GM12878 (cell line): Measurements from ENCODE around the gene KPNA3. TPM values are rescaled to one million over a fixed set of nuclear protein-coding genes. Genes with fewer than 3 reads are reported as not detected.
"Not testable (repeated sequence)": the region's sequence is repeated elsewhere in the genome, so short reads cannot be mapped to it uniquely, and the experiment has no call there.

Source experiments
- ATAC-seq: fragments of 200-7000 bp; cut with Tn5 transposase; 3 replicates; pipeline ENCODE4 v1.9.1; 2020; ENCODE audit warnings: mild to moderate bottlenecking, moderate library complexity
- BruUV-seq: library from RNA; stranded (reverse); fragments of 400-500 nt; replicated peaks from 2 replicates; lab custom pipeline; 2021; lab: Mats Ljungman, UMichigan
- CTCF ChIA-PET: fragments of 300-600 bp; sonication (Branson Sonifier 250); formaldehyde crosslinking; extraction: SDS; loops from one replicate; lab custom pipeline; 2021; ENCODE audit warnings: inconsistent platforms; lab: Yijun Ruan, JAX
- POLR2A ChIA-PET: fragments of 350-600 bp; formaldehyde crosslinking; extraction: SDS; loops from one replicate; lab custom pipeline; 2021; ENCODE audit warnings: inconsistent platforms; lab: Charles Lee
- RAD21 ChIA-PET: fragments of 300-600 bp; sonication (Branson Sonifier 250); formaldehyde crosslinking; loops from one replicate; lab custom pipeline; 2023; ENCODE audit warnings: antibody characterized with exemption; ENCODE audit not compliant: unreplicated experiment; lab: Charles Lee
- SMC1A ChIA-PET: fragments of 300-600 bp; sonication (Branson Sonifier 250); formaldehyde crosslinking; loops from one replicate; lab custom pipeline; 2023; ENCODE audit not compliant: unreplicated experiment, uncharacterized antibody; lab: Charles Lee
- DNase-seq: peaks from one replicate; pipeline ENCODE4 v3.0.0-alpha.2; 2011; ENCODE audit warnings: low read depth, low spot score
- FAIRE-seq: peaks from 3 replicates; lab custom pipeline; 2011; peaks lifted over from hg19 to GRCh38; lab: Jason Lieb, UNC
- H2AFZ ChIP-seq: 2 replicates; pipeline ENCODE4 v1.6.0; 2011; ENCODE audit warnings: low read depth, low read length, control low read depth; ENCODE audit not compliant: control insufficient read depth
- H3K27ac ChIP-seq: 2 replicates; pipeline ENCODE4 v1.5.1; 2011; ENCODE audit warnings: control low read depth; ENCODE audit not compliant: control insufficient read depth, insufficient read depth
- H3K27me3 ChIP-seq, 2 experiments: replicated peaks in 1 of 2; 2 replicates each; pipeline versions ENCODE4 v1.6.0 to v1.6.1; 2011; ENCODE audit warnings: low read length in 1 of 2; ENCODE audit not compliant: control insufficient read depth in 2 of 2, insufficient read depth in 2 of 2
- H3K36me3 ChIP-seq, 2 experiments: 2 replicates each; pipeline ENCODE4 v1.5.1; 2011; ENCODE audit warnings: low read length in 1 of 2; ENCODE audit not compliant: control insufficient read depth in 2 of 2, insufficient read depth in 2 of 2
- H3K4me1 ChIP-seq: 2 replicates; pipeline ENCODE4 v1.6.1; 2011; ENCODE audit warnings: mild to moderate bottlenecking, low read length, moderate library complexity, mixed read lengths; ENCODE audit not compliant: control insufficient read depth, insufficient read depth
- H3K4me2 ChIP-seq: 2 replicates; pipeline ENCODE4 v1.6.0; 2011; ENCODE audit warnings: control low read depth; ENCODE audit not compliant: control insufficient read depth, insufficient read depth
- H3K4me3 ChIP-seq: fragments of 200-600 bp; sonication (generic); 2 replicates; pipeline ENCODE4 v1.5.1; 2016
- H3K79me2 ChIP-seq: 2 replicates; pipeline ENCODE4 v1.6.0; 2011; ENCODE audit warnings: low read length; ENCODE audit not compliant: control insufficient read depth, insufficient read depth
- H3K9ac ChIP-seq: 2 replicates; pipeline ENCODE4 v1.8.0; 2011; ENCODE audit warnings: low read length, control low read depth, mixed read lengths; ENCODE audit not compliant: control insufficient read depth, insufficient read depth
- H3K9me3 ChIP-seq: replicated peaks from 3 replicates; pipeline ENCODE4 v1.5.1; 2011; ENCODE audit warnings: mild to moderate bottlenecking, low read length; ENCODE audit not compliant: control insufficient read depth, insufficient read depth
- H4K20me1 ChIP-seq: 2 replicates; pipeline ENCODE4 v1.6.0; 2011; ENCODE audit not compliant: control insufficient read depth, insufficient read depth
- HDAC6 ChIP-seq: fragments of 200-600 bp; sonication (generic); IDR thresholded peaks from one replicate; pipeline ENCODE4 v1.8.0; 2017; ENCODE audit warnings: antibody characterized with exemption; ENCODE audit not compliant: unreplicated experiment
- WGBS: methylation state at CpG from one replicate; pipeline ENCODE4 v1.1.6; 2016; ENCODE audit warnings: low lambda C conversion rate; ENCODE audit not compliant: insufficient replicate concordance, insufficient coverage; ENCODE audit errors: missing lambda C conversion rate; 5-methylcytosine and 5-hydroxymethylcytosine counted together
- in situ Hi-C: fragments of 300-500 bp; cut with MboI; formaldehyde crosslinking; loops from 9 replicates; pipeline ENCODE4 v1.14.3; 2018; ENCODE audit warnings: mixed read lengths
- intact Hi-C: fragments of 100-400 bp; cut with micrococcal nuclease; formaldehyde crosslinking; loops from one replicate; pipeline ENCODE4 v1.14.2; 2022; ENCODE audit not compliant: unreplicated experiment
- polyA plus RNA-seq, 11 experiments: library from polyadenylated mRNA; depleted of rRNA in 4 of 11; unstranded in 6 of 11; stranded (reverse) in 5 of 11; fragments of >200 nt; fragmentation: Nextera tagmentation in 4 of 11; fragmentation: Illumina TruSeq in 1 of 11; extraction: Ambion mirVana in 4 of 11; extraction: Trizol in 1 of 11; gene quantifications; 1 replicate in 1 of 11; 2 replicates in 10 of 11; pipeline versions ENCODE4 v1.2.1 to v1.2.3, GENCODE V29; 2011 to 2016; ENCODE audit warnings: inconsistent platforms in 2 of 11, missing spikeins in 2 of 11, low read depth in 1 of 11
- total RNA-seq, 4 experiments: library from RNA; depleted of rRNA in 3 of 4; stranded (reverse); fragments of >200 nt in 3 of 4; fragmentation: Illumina TruSeq in 1 of 4; extraction: Trizol in 1 of 4; gene quantifications; 2 replicates each; pipeline versions ENCODE4 v1.2.1 to v1.2.3, GENCODE V29; 2013 to 2021
- TF ChIP-seq, protein P1 (sequence below): IDR thresholded peaks from 2 replicates; pipeline ENCODE4 v1.6.1; 2012; ENCODE audit warnings: low read depth, low read length, improper control_type of control experiment
- TF ChIP-seq, protein P2 (sequence below): IDR thresholded peaks from 2 replicates; pipeline ENCODE4 v1.6.1; 2011; ENCODE audit warnings: low read depth, mild to moderate bottlenecking, low read length, moderate library complexity, borderline replicate concordance; ENCODE audit errors: extremely low read depth
- TF ChIP-seq, protein P3 (sequence below): fragments of 450-650 bp; IDR thresholded peaks from 2 replicates; pipeline ENCODE4 v1.6.1; 2017; ENCODE audit warnings: mild to moderate bottlenecking

The KPNA3 gene
- total and polyA plus RNA-seq, 10 of the 15 experiments (the other 5 are each of a cell fraction or from before 2014, with no cell fraction given) = 23.3 to 50.5 (median 31.1) TPM

DNA sequence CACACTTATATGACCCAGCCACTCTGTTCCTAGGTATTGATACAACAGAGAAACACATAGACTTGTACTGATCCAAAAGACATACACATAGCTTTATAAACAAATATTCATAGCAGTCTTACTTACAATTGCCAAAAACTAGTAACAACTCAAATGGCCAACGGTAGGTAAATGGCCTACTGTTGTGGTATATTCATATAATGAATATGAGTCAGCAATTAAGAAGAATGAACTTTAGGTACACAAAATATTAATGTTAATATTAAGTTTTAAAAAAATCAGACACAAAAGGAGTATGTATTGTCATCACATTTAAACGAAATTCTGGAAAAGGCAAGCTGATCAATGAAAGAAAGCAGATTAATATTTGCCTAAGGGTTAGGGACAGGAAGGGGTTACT lies 19.7 kb downstream of the KPNA3 start:
- peaks cover 53% of the 10 kb centered on the region for H3K79me2 ChIP-seq
- no peak overlapping the region for H3K4me3 ChIP-seq
- H3K27ac ChIP-seq = no peak overlapping the region
- peaks cover 2% of the 10 kb centered on the region; the same call in 2 of the 3 replicates for H3K9me3 ChIP-seq
- BruUV-seq = no TSS peak
- H3K36me3 ChIP-seq = 0 out of 4 replicates have a peak, but pooled peaks cover 0 to 5% of the 10 kb centered on the region in 2 experiments
- no peak for TF ChIP-seq HDAC6
- TF ChIP-seq, protein P1, sequence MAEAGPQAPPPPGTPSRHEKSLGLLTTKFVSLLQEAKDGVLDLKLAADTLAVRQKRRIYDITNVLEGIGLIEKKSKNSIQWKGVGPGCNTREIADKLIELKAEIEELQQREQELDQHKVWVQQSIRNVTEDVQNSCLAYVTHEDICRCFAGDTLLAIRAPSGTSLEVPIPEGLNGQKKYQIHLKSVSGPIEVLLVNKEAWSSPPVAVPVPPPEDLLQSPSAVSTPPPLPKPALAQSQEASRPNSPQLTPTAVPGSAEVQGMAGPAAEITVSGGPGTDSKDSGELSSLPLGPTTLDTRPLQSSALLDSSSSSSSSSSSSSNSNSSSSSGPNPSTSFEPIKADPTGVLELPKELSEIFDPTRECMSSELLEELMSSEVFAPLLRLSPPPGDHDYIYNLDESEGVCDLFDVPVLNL = no peak
- TF ChIP-seq, protein P2, sequence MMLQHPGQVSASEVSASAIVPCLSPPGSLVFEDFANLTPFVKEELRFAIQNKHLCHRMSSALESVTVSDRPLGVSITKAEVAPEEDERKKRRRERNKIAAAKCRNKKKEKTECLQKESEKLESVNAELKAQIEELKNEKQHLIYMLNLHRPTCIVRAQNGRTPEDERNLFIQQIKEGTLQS = no peak
- TF ChIP-seq, protein P3, sequence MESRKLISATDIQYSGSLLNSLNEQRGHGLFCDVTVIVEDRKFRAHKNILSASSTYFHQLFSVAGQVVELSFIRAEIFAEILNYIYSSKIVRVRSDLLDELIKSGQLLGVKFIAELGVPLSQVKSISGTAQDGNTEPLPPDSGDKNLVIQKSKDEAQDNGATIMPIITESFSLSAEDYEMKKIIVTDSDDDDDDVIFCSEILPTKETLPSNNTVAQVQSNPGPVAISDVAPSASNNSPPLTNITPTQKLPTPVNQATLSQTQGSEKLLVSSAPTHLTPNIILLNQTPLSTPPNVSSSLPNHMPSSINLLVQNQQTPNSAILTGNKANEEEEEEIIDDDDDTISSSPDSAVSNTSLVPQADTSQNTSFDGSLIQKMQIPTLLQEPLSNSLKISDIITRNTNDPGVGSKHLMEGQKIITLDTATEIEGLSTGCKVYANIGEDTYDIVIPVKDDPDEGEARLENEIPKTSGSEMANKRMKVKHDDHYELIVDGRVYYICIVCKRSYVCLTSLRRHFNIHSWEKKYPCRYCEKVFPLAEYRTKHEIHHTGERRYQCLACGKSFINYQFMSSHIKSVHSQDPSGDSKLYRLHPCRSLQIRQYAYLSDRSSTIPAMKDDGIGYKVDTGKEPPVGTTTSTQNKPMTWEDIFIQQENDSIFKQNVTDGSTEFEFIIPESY = no peak
- in situ Hi-C loops (no loop called here), intact Hi-C loops (no loop called here)
- H3K9ac ChIP-seq = no peak overlapping the region
- no peaks in the 10 kb centered on the region for H3K27me3 ChIP-seq
- ATAC-seq (no peak), FAIRE-seq (no peak), DNase-seq (no peak)
- ChIA-PET CTCF (interaction anchor here (0.7 to 1.0 kb wide), 2 partner anchors 19 to 1299 kb away, joined by 3 to 5 read pairs; no protein-coding TSS in a partner anchor), POLR2A (no interaction called here), SMC1A (interaction anchor here (1.0 to 3.1 kb wide), 3 partner anchors 9 to 13 kb away, joined by 5 to 12 read pairs (median 6); no protein-coding TSS in a partner anchor), RAD21 (interaction anchor here (1.0 kb wide), 1 partner anchor 87 kb away, joined by 3 read pairs; no protein-coding TSS in a partner anchor)
- H3K4me2 ChIP-seq = no peak overlapping the region
- WGBS = 68% methylated on average over 2 of the region's 2 CpGs
- H2AFZ ChIP-seq = no peak overlapping the region
- H3K4me1 ChIP-seq = peaks cover 6% of the 10 kb centered on the region; the same call in 1 of the 2 replicates
- H4K20me1 ChIP-seq = no peaks in the 10 kb centered on the region

DNA sequence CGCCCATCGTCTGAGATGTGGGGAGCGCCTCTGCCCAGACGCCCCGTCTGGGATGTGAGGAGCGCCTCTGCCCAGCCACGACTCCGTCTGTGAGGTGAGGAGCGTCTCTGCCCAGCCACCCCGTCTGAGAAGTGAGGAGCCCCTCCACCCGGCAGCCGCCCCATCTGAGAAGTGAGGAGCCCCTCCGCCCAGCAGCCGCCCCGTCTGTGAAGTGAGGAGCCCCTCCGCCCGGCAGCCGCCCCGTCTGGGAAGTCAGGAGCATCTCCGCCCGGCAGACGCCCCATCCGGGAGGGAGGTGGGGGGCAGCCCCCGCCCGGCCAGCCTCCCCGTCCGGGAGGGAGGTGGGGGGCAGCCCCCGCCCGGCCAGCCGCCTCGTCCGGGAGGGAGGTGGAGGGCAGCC lies 30.7 kb downstream of the KPNA3 start:
- POLR2A ChIA-PET, H3K4me3 ChIP-seq, H3K4me2 ChIP-seq, H4K20me1 ChIP-seq, H3K36me3 ChIP-seq, H3K9me3 ChIP-seq, RAD21 ChIA-PET, BruUV-seq, in situ Hi-C loops, H3K27ac ChIP-seq, SMC1A ChIA-PET, H3K4me1 ChIP-seq, intact Hi-C loops, FAIRE-seq, CTCF ChIA-PET, DNase-seq, H3K27me3 ChIP-seq, ATAC-seq, H2AFZ ChIP-seq, H3K9ac ChIP-seq: not testable (repeated sequence)
- H3K79me2 ChIP-seq = peaks cover 28% of the 10 kb centered on the region
- WGBS = 98% methylated on average over 11 of the region's 32 CpGs
